Measurements from ENCODE around the gene SUSD4.

Gene SUSD4

GRCh38 chr1:223227031-223227430 is 136.9 kb downstream of the SUSD4 start:
- no peak for FAIRE-seq

GRCh38 chr1:223226271-223226670 is 137.7 kb downstream of the SUSD4 start:
- FAIRE-seq = no peak

- no peak for FAIRE-seq
Measured at GRCh38 chr1:223225481-223225880, 138.5 kb downstream of the SUSD4 start.

GRCh38 chr1:223225061-223225460 is 138.9 kb downstream of the SUSD4 start:
- no peak for FAIRE-seq

GRCh38 chr1:223224465-223224864 is 139.5 kb downstream of the SUSD4 start:
- no peak for FAIRE-seq

- no peak for FAIRE-seq
Measured at GRCh38 chr1:223223091-223223995, 140.6 kb downstream of the SUSD4 start.

GRCh38 chr1:223222377-223222776 is 141.6 kb downstream of the SUSD4 start:
- no peak for FAIRE-seq

GRCh38 chr1:223221686-223222085 is 142.3 kb downstream of the SUSD4 start:
- no peak for FAIRE-seq

- no peak for FAIRE-seq
Measured at GRCh38 chr1:223219846-223220610, 143.9 kb downstream of the SUSD4 start.

- no peak for FAIRE-seq
Measured at GRCh38 chr1:223219318-223219635, 144.7 kb downstream of the SUSD4 start.

- FAIRE-seq = no peak
Measured at GRCh38 chr1:223217781-223218180, 146.2 kb downstream of the SUSD4 start.

- FAIRE-seq = no peak
Measured at GRCh38 chr1:223216531-223217205, 147.3 kb downstream of the SUSD4 start.

- FAIRE-seq = no peak
Measured at GRCh38 chr1:223216074-223216473, 147.9 kb downstream of the SUSD4 start.

- FAIRE-seq = no peak
Measured at GRCh38 chr1:223215026-223215425, 148.9 kb downstream of the SUSD4 start.

GRCh38 chr1:223214261-223214807 is 149.6 kb downstream of the SUSD4 start:
- FAIRE-seq = no peak

GRCh38 chr1:223212441-223212840 is 151.5 kb downstream of the SUSD4 start:
- no peak for FAIRE-seq

- no peak for FAIRE-seq
Measured at GRCh38 chr1:223211323-223211985, 152.5 kb downstream of the SUSD4 start.

GRCh38 chr1:223210788-223211120 is 153.2 kb downstream of the SUSD4 start:
- no peak for FAIRE-seq

GRCh38 chr1:223209992-223210787 is 153.8 kb downstream of the SUSD4 start:
- no peak for FAIRE-seq

GRCh38 chr1:223209293-223209898 is 154.6 kb downstream of the SUSD4 start:
- FAIRE-seq = no peak

Measured in G401.6 (cell line).